Measurements from ENCODE around the gene BSND. TPM values are rescaled to one million over a fixed set of nuclear protein-coding genes. Genes with fewer than 3 reads are reported as not detected.
A peak's percentile ranks its signal among the peaks of the same experiment; 100 is the strongest.

Gene BSND
- total and polyA plus RNA-seq, 4 experiments from 2014 or later: not detected

DNA sequence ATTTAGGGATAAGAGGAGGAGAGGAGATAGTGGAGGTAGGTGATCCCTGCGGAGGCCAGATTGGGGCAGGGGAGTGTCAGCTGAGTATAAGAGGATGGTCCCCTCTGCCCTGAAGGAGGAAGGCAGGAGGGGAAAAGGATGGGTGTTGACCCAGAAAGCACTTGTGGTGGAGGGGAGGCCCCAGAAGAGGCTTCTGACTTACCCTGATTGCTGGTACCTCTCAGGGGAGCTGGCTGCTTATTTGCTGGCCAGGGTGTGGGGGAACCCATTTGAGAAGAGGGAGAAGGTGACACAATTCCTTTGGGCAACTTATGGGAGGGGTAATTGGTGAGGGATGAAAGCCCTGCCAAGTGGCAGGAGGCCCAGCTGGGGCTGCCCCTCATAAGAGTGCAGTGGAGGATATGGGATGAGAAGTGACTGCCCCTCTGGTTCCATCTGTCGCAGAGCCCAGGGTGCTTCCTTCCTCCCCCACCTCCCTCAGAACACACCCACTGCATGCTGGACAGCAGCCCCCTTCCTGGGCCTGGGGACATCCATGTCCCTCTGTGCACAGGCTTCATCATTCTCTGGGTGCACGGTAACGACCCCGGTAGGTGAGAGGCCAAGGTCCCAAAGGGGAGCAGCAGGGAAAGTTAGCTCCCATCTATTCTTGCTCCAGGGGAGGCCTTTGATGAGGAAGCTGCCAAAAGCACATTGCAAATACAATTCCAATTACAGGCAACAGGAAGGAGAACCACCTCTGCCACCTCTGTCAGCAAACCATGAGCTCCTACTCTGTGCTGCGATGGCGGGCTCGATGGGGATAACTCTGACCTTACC, 39.2 kb downstream of the BSND start:
- ChIA-PET POLR2A (ENCODE audit: partially characterized antibody) (no interaction called here), CTCF (ENCODE audit: partially characterized antibody) (no interaction called here)

DNA sequence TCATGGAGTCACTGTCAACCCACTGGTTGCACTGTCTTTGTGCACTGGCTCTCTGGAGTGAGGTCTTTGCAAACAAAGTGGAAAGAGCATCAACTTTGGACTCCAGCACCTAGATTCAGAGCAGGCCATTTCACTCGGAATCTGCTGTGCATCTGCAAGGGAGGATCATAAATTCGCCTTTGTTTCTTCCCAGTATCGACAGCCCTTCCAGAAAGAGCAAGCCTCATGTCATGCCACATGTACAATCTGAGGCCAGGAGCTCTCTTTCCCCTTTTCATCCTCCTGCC, 39.8 kb downstream of the BSND start:
- Mint-ChIP-seq H3K4me1 (peaks cover 0 to 13% (median under 1%) of the 10 kb centered on the region in 4 donors), H3K27ac (no peak overlapping the region), H3K36me3 (no peaks in the 10 kb centered on the region), H3K27me3 (peaks cover 32 to 39% of the 10 kb centered on the region in 2 donors), H3K9me3 (no peaks in the 10 kb centered on the region), H3K4me3 (no peak overlapping the region)
- Histone ChIP-seq H3K36me3 (ENCODE audit: insufficient read depth, low read length) (no peaks in the 10 kb centered on the region), H3K4me3 (ENCODE audit: low read length in 2 of 2) (no peak overlapping the region), H3K9me3 (ENCODE audit: control insufficient read depth in 1 of 2, low read length in 2 of 2) (no peaks in the 10 kb centered on the region), H3K27ac (ENCODE audit: low read depth, low read length) (no peak overlapping the region), H3K4me1 (ENCODE audit: insufficient read depth, low read length) (no peaks in the 10 kb centered on the region), H3K27me3 (ENCODE audit: insufficient read depth, low read length) (no peaks in the 10 kb centered on the region)
- no peak for DNase-seq
- CTCF ChIA-PET (ENCODE audit: partially characterized antibody): no interaction called here
- POLR2A ChIA-PET (ENCODE audit: partially characterized antibody): no interaction called here
- intact Hi-C loops (cut with micrococcal nuclease): no loop called here

More for the DNA sequence above, 39.2 kb downstream of the BSND start:
- intact Hi-C loops (cut with micrococcal nuclease): no loop called here
- H3K4me3 Mint-ChIP-seq: no peak overlapping the region
- peaks cover 0 to 13% (median under 1%) of the 10 kb centered on the region in 4 donors for H3K4me1 Mint-ChIP-seq
- H3K27ac Mint-ChIP-seq: no peak overlapping the region
- Histone ChIP-seq H3K4me3 (ENCODE audit: low read length in 2 of 2) (no peak overlapping the region), H3K4me1 (ENCODE audit: insufficient read depth, low read length) (no peaks in the 10 kb centered on the region), H3K27ac (ENCODE audit: low read depth, low read length) (no peak overlapping the region), H3K27me3 (ENCODE audit: insufficient read depth, low read length) (no peaks in the 10 kb centered on the region), H3K9me3 (ENCODE audit: control insufficient read depth in 1 of 2, low read length in 2 of 2) (no peaks in the 10 kb centered on the region), H3K36me3 (ENCODE audit: insufficient read depth, low read length) (no peaks in the 10 kb centered on the region)
- H3K9me3 Mint-ChIP-seq: no peaks in the 10 kb centered on the region
- no peaks in the 10 kb centered on the region for H3K36me3 Mint-ChIP-seq
- peaks cover 34 to 42% of the 10 kb centered on the region in 2 donors for H3K27me3 Mint-ChIP-seq
- no peak for DNase-seq

DNA sequence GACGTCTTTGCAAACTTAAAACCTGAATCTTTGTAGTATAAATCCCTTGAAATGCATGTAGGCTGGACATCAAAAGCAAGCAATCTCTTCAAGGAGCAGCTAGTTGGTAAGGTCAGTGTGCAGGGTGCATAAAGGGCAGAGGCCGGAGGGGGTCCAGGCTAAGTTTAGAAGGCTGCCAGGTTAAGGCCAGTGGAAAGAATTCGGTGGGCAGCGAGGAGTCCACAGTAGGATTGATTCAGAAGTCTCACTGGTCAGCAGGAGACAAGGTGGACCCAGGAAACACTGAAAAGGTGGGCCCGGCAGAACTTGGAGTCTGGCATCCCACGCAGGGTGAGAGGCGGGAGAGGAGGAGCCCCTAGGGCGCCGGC, 40.2 kb downstream of the BSND start:
- H3K36me3 Mint-ChIP-seq: no peaks in the 10 kb centered on the region
- ChIA-PET CTCF (ENCODE audit: partially characterized antibody) (no interaction called here), POLR2A (ENCODE audit: partially characterized antibody) (no interaction called here)

DNA sequence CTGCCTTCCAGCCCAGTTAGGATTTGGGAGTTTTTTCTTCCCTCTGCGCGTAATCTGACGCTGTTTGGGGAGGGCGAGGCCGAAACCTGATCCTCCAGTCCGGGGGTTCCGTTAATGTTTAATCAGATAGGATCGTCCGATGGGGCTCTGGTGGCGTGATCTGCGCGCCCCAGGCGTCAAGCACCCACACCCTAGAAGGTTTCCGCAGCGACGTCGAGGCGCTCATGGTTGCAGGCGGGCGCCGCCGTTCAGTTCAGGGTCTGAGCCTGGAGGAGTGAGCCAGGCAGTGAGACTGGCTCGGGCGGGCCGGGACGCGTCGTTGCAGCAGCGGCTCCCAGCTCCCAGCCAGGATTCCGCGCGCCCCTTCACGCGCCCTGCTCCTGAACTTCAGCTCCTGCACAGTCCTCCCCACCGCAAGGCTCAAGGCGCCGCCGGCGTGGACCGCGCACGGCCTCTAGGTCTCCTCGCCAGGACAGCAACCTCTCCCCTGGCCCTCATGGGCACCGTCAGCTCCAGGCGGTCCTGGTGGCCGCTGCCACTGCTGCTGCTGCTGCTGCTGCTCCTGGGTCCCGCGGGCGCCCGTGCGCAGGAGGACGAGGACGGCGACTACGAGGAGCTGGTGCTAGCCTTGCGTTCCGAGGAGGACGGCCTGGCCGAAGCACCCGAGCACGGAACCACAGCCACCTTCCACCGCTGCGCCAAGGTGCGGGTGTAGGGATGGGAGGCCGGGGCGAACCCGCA, 40.8 kb downstream of the BSND start, which contains the start of gene PCSK9:
PCSK9 (plus strand) TSS at position 207 of the 741 bp plus-strand sequence; CDS start at position 497, 290 bp downstream.
- Histone ChIP-seq H3K27me3 (ENCODE audit: insufficient read depth, low read length) (no peaks in the 10 kb centered on the region), H3K27ac (ENCODE audit: low read depth, low read length) (no peak within 1 kb of the TSS), H3K36me3 (ENCODE audit: insufficient read depth, low read length) (no peaks in the 10 kb centered on the region), H3K4me1 (ENCODE audit: insufficient read depth, low read length) (no peaks in the 10 kb centered on the region), H3K4me3 (ENCODE audit: low read length in 2 of 2) (no peak within 1 kb of the TSS), H3K9me3 (ENCODE audit: control insufficient read depth in 1 of 2, low read length in 2 of 2) (no peaks in the 10 kb centered on the region)
- H3K27ac Mint-ChIP-seq: no peak within 1 kb of the TSS
- H3K27me3 Mint-ChIP-seq: peaks cover 31 to 37% of the 10 kb centered on the region in 2 donors
- H3K4me1 Mint-ChIP-seq: peaks cover 0 to 13% (median under 1%) of the 10 kb centered on the region in 4 donors
- H3K36me3 Mint-ChIP-seq: no peaks in the 10 kb centered on the region
- peak within 1 kb of the TSS in 2 of 8 donors; percentile 6 to 20 for H3K4me3 Mint-ChIP-seq
- ChIA-PET POLR2A (ENCODE audit: partially characterized antibody) (no interaction called here), CTCF (ENCODE audit: partially characterized antibody) (interaction anchor here (1.5 kb wide), 1 partner anchor 94 kb away, joined by 3 read pairs; no protein-coding TSS in a partner anchor)
- H3K9me3 Mint-ChIP-seq: no peaks in the 10 kb centered on the region
- DNase-seq: no peak
- intact Hi-C loops (cut with micrococcal nuclease): no loop called here

More for the DNA sequence above, 40.2 kb downstream of the BSND start:
- Histone ChIP-seq H3K4me1 (ENCODE audit: insufficient read depth, low read length) (no peaks in the 10 kb centered on the region), H3K36me3 (ENCODE audit: insufficient read depth, low read length) (no peaks in the 10 kb centered on the region), H3K27me3 (ENCODE audit: insufficient read depth, low read length) (no peaks in the 10 kb centered on the region), H3K27ac (ENCODE audit: low read depth, low read length) (no peak overlapping the region), H3K9me3 (ENCODE audit: control insufficient read depth in 1 of 2, low read length in 2 of 2) (no peaks in the 10 kb centered on the region), H3K4me3 (ENCODE audit: low read length in 2 of 2) (no peak overlapping the region)
- intact Hi-C loops (cut with micrococcal nuclease): no loop called here
- Mint-ChIP-seq H3K27ac (no peak overlapping the region), H3K27me3 (peaks cover 32 to 39% of the 10 kb centered on the region in 2 donors), H3K4me3 (peak overlapping the region in 1 of 8 donors; percentile 6), H3K4me1 (peaks cover 0 to 13% (median under 1%) of the 10 kb centered on the region in 4 donors), H3K9me3 (no peaks in the 10 kb centered on the region)
- DNase-seq: no peak

DNA sequence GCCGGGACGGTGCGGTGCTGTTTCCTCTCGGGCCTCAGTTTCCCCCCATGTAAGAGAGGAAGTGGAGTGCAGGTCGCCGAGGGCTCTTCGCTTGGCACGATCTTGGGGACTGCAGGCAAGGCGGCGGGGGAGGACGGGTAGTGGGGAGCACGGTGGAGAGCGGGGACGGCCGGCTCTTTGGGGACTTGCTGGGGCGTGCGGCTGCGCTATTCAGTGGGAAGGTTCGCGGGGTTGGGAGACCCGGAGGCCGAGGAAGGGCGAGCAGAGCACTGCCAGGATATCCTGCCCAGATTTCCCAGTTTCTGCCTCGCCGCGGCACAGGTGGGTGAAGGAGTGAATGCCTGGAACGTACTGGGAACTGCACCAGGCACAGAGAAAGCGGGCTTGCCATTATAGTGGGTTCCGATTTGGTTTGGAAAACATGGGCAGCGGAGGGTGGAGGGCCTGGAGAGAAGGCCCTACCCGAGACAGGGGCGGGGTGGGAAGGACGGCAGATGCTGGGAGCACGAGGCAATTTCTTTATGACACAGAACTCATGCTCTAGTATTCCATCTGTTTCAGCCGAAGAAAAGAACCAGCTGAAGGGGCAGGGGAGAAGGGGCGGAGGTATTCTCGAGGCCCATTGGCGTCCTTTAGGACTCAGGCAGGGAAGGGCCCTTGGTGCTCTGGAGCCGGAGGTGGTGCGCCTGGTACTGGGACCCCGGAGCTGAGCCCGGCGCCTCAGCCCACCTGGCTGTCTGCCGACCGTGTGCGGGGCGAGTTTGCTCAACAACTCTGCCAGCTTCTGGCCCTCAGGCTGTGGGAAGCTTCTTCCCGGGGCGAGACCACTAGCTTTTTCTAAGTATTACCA, 41.6 kb downstream of the BSND start:
- Mint-ChIP-seq H3K4me1 (peaks cover 0 to 13% (median under 1%) of the 10 kb centered on the region in 4 donors), H3K9me3 (peaks cover 0 to 2% (median 0%) of the 10 kb centered on the region in 8 donors), H3K4me3 (peak overlapping the region in 1 of 8 donors; percentile 20), H3K27me3 (peaks cover 26 to 31% of the 10 kb centered on the region in 2 donors), H3K36me3 (no peaks in the 10 kb centered on the region), H3K27ac (no peak overlapping the region)
- H3K9me3 ChIP-seq (ENCODE audit: control insufficient read depth in 1 of 2, low read length in 2 of 2): no peaks in the 10 kb centered on the region
- no peaks in the 10 kb centered on the region for H3K4me1 ChIP-seq (ENCODE audit: insufficient read depth, low read length)
- no peak overlapping the region for H3K4me3 ChIP-seq (ENCODE audit: low read length in 2 of 2)
- CTCF ChIA-PET (ENCODE audit: partially characterized antibody): interaction anchor here (1.5 kb wide), 1 partner anchor 95 kb away, joined by 3 read pairs; no protein-coding TSS in a partner anchor
- intact Hi-C loops (cut with micrococcal nuclease): no loop called here
- no peak overlapping the region for H3K27ac ChIP-seq (ENCODE audit: low read depth, low read length)
- POLR2A ChIA-PET (ENCODE audit: partially characterized antibody): no interaction called here
- H3K36me3 ChIP-seq (ENCODE audit: insufficient read depth, low read length): no peaks in the 10 kb centered on the region
- H3K27me3 ChIP-seq (ENCODE audit: insufficient read depth, low read length): no peaks in the 10 kb centered on the region
- DNase-seq: no peak

DNA sequence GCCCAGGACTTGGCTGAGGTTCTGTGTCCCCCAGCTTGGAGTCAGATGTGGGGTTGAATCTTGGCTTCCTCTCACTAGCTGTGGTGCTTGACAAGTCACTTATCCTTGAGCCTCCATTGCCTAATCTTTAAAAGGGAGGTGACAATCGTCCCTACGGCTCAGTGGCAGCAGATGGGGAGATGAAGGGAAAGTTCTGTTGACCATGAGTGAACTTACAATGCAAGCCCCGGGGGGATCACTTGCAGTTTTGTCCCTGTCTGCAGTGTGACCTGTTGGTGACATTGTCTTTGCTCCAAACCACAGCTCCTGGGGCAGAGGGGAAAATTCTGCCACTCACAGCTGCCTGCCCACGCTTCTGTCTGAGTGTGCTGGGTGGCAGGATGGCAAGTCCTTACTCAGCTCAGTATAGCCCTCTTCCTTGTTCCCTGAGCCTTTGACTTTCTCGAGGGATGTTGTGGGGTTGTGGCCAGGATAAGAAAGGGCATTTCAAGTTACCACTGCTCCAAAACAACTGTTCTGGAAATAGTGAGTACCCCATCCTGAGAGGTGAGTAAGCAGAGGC, 42.3 kb downstream of the BSND start:
- H3K9me3 Mint-ChIP-seq: peaks cover 0 to 2% (median 0%) of the 10 kb centered on the region in 8 donors

More for the DNA sequence above, 42.3 kb downstream of the BSND start:
- no peak overlapping the region for H3K27ac ChIP-seq (ENCODE audit: low read depth, low read length)
- DNase-seq: no peak
- H3K27ac Mint-ChIP-seq: no peak overlapping the region
- CTCF ChIA-PET (ENCODE audit: partially characterized antibody): interaction anchor here (1.5 kb wide), 1 partner anchor 96 kb away, joined by 3 read pairs; no protein-coding TSS in a partner anchor
- H3K36me3 Mint-ChIP-seq: no peaks in the 10 kb centered on the region
- H3K9me3 ChIP-seq (ENCODE audit: control insufficient read depth in 1 of 2, low read length in 2 of 2): no peaks in the 10 kb centered on the region
- intact Hi-C loops (cut with micrococcal nuclease): no loop called here
- no peak overlapping the region for H3K4me3 ChIP-seq (ENCODE audit: low read length in 2 of 2)
- H3K4me3 Mint-ChIP-seq: no peak overlapping the region
- no peaks in the 10 kb centered on the region for H3K27me3 ChIP-seq (ENCODE audit: insufficient read depth, low read length)
- peaks cover 0 to 13% (median under 1%) of the 10 kb centered on the region in 4 donors for H3K4me1 Mint-ChIP-seq
- H3K36me3 ChIP-seq (ENCODE audit: insufficient read depth, low read length): no peaks in the 10 kb centered on the region
- H3K4me1 ChIP-seq (ENCODE audit: insufficient read depth, low read length): no peaks in the 10 kb centered on the region
- H3K27me3 Mint-ChIP-seq: peaks cover 25 to 27% of the 10 kb centered on the region in 2 donors
- POLR2A ChIA-PET (ENCODE audit: partially characterized antibody): no interaction called here

Data from CD4-positive, alpha-beta memory T cell (primary cell).